GF-D8 (cell line): ENCODE measurements around the gene IGIP.
A peak's percentile ranks its signal among the peaks of the same experiment; 100 is the strongest.

Source experiments
- DNase-seq: peaks from one replicate; lab custom pipeline; 2025; lab: John Stamatoyannopoulos, UW

IGIP gene

GRCh38 chr5:140125637-140126036, at the start of gene IGIP:
Gene IGIP, plus strand, starts transcription at chr5:140125937. Its CDS starts 2,540 bp downstream, at chr5:140128477.
- no peak for DNase-seq

DNA sequence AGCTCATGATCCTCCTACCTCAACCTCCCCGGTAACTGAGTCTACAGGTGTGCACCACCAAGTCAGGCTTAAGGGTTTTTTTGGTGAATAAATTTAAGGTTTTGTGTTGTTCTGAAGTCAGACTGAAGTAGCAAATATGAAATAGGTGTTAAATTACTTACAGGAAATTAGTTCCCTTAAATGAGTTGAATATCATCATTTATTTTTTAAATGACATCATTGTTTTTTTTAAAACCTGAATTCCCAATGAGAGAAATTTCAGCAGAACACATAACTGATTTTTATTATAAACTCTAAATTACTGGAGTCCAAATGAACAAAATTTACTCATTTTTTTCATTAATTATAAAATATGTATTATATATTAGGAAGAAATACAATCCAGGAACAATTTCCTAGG, 49.6 kb upstream of the IGIP start:
- DNase-seq, result no peak

DNA sequence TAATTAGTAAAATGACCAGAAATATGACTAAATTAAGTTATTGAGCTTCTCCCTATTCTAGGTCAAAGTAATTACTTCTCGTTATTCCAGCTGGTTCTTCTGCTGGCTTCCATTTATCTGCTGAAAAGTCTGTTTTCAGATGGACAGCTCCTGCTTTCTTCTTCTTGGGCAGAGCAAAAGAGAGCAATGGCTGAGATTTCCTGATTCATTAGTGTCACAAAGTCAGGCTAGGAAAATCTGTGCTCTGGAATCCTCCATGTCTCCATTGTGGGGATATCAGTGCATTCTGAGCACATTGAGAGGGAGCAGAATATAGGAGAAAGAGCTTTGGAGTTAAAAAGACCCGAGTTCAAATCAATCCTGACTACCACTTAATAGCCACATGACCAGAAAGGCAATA, 48.9 kb upstream of the IGIP start:
- DNase-seq, result no peak

- DNase-seq, result no peak
Measured at GRCh38 chr5:140083120-140083519, 42.6 kb upstream of the IGIP start.

GRCh38 chr5:140083650-140084049, 42.1 kb upstream of the IGIP start:
- no peak for DNase-seq

DNA sequence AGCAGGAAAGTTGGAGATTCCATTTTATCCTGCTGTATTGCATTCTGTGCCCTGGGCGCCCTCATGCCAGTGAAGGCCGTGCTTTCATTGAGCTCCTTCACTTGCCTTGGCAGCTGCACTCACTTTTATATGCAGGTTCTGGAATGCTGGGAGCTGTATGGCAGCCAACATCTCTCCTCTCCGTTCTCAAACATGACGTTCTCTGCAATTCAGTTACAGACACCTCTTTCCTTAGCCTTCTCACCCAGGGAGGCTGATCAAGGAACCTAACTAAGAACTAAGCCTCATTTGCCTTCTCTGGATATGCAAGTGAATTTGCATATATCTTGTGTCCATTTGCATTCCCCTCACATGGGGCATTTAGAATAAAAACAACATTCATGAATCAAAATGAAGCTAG, 41.2 kb upstream of the IGIP start:
- DNase-seq, result no peak

DNA sequence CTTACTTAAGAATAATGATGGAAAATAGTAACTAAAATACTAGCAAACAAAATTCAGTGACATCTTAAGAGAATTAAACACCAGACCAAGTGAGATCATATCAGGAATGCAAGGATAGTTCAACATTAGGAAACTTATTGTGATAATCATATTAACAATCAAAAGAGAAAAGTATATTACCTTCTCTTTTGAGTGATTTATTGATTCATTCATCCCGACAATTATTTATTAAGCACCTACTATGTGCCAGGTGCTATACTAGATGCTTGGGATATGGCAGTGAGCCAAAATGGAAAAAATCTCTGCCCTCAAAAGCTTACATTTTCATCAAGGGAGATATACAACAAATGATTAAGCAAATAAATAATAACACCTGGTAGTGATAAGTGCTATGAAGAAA, 35.5 kb upstream of the IGIP start:
- DNase-seq, result no peak

DNA sequence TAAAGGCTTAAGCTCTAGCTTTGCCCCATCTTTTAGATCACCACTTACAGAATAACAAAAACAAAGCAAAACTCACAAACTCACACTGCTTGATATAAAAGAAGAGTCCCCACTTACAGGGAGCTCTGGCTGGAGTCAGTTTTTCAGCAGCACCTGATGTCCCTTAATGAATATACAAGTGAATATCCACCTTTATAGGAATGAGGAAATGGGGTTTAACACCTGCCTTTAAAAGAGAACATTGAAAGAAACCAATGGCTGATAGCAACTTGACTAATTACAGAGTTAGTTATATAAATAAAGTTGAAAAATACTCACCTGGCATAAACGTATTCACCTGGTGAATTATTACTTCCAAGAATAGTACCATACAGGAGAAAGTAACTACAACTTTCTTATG, 32.6 kb upstream of the IGIP start:
- no peak for DNase-seq

- no peak for DNase-seq
Measured at GRCh38 chr5:140093866-140094265, 31.9 kb upstream of the IGIP start.

DNA sequence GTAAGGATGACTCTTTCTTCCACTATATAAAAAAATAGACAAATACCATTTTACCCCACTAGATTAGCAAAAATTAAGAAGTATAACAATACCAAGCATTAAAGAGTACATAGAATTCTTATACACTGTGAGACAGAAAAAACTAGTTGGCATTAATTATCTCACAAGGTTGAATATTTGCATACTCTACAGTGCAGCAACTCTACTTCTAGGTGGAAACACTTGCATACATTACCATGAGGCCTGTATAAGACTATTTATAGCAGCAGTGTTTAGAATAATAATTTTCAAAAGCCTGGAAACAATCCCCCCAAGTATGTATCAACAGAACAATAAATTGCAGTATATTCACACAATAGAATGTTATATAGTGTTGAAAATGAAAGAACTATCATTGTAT, 30.8 kb upstream of the IGIP start:
- DNase-seq, result no peak

DNA sequence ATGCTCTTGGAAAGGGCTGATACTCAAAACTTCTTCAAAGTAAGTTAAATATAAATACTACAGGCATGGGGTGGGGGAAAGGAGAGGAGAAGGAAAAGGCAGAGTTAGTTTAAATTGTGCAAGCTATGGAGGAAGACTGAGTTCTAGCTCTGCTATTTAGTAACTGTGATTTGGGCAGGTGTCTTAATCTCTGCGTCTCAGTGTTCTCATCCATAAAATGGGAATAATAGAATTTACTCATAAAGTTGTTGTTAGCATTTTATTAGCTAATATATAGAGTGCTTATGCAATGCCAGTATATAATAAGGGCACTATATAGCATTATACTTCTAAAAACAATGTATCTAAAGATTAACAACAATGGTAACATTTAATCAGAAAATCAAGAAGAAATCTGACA, 24.6 kb upstream of the IGIP start:
- DNase-seq, result no peak

GRCh38 chr5:140103154-140103553, 22.6 kb upstream of the IGIP start:
- no peak for DNase-seq

GRCh38 chr5:140104100-140104499, 21.6 kb upstream of the IGIP start:
- no peak for DNase-seq

DNA sequence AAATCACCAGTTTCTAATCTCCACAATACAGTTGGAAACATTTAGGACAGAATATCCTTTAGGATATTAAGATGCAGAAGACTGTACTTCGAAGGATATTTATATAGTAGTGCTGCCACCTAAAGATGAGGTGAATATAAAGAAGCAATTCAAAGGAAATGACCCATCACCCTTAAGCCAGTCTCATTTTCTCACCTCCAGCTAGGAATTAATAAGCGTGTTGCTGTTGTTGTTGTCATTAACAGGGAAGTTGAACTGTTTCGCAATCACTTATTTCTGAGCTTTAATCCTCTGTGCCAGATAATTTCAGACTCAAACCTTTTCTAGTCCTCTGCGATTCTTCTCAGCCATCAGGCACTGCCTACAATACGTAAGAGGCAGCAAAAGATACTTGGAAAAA, 19.6 kb upstream of the IGIP start:
- no peak for DNase-seq

- DNase-seq, result no peak
Measured at GRCh38 chr5:140106805-140107311, 18.9 kb upstream of the IGIP start.

DNA sequence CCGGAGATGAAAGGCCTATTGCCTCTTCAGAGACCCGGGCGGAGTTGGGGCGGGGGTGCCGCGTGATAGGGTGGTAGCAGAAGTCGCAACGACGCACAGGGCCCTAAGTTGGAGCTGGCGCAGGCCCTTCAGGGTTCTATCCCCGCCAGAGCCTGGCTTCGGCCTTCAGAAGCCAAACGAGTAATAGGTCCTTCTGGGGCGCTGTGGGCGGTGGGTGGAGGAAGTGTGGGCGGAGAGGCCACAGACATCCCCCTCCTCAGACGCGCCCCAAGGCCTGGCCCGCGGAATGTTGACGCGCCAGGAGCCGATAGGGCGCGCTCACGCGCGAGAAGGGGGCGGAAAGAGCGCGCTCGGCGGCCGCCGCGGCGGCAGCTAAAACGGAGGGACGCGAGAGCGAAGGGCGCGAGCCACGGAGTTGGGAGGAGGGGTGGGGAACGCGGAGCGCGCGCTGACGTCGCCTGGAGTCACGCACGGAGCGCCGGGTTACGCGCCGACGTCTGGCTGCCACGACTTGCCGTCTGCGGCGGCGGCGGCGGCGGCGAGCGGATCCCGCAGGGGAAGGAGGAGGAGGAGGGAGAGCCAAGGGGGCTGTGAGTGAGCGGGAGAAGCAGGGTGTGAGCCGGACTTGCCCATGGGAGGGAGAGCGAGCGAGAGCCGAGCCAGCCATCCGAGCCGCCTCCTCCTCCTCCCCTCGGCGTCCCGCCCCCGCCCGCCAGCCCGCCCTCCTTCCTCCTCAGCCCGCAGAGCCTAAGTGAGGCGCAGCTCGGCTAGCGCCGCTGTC, 18.2 kb upstream of the IGIP start:
- DNase-seq, result peak; percentile 61

DNA sequence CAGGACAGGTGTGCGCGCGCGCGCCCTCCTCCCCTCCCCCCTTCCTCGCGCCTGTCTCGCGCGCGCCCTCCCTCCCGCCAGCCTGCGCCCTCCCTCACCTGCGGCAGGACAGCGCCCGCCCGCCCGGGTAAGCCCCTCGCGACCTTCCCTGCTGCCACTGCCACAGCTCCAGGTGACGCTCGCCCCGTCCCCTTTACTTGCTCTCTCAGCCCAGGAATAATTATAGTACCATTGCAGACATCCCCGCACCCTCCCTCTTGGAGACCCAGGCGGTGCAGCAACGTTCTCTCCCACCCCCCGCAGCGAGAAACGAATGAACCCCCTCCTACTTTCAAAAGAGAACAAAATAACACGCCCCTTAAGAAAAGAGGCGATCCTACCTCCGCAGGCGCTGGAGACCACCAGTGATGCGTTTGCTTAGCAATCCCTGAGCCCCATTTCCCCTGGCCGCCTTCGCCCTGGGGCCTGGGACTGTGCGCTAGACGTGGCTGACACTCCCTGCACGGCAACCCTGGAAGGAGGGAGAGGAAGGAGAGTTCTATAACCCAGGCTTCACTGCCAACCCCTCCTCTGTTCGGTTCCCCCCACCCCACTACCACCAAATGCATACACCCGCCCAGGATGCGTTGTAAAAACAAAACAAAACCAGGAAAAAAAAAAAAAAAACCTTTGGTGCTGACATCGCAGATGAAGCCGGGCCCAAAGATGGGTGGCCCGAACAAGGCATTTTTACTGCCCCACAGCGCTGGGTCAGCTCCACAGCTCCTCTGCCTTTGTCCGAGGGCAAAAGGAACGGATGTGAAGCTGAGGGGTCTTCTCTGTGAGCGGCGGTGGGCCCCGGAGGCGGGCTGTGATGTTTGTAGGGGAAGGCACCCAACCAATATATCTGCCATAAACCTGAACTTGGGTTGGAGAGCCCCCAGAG, 17.4 kb upstream of the IGIP start:
- DNase-seq, result no peak

DNA sequence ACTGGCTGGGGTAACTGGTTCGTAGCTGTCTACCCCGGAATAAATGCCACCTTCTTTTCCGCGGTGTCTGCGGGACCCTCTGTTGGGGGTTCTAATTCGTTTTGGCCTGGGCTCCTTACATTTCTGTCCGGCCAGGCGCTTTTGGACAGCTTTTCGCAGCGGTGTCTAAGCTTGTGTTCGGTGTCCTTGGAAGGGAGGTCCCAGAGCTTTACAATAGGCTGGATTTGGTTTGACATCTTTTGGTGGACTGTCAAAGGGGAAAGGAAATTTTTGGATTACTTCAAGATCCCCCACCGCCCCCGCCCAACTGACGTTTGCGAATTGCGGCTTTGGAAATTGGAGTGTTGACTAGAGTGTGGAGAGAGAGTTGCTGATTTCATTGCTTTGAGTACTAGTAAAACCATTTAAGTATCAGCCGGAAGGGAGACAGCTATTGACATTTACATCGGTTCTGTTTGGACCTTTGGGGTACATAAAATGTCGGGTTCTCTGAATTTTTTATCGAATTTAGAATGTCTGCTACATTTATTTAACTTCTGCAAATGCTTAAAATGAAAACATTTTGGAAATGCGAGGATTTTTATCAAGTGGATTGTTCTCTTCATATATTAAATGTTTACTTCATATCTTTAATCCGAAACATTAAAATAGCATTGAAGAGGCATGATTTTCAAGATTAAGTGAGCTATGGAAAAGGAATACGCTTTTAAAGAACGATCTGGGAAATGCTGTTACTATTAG, 16.5 kb upstream of the IGIP start:
- DNase-seq, result no peak

DNA sequence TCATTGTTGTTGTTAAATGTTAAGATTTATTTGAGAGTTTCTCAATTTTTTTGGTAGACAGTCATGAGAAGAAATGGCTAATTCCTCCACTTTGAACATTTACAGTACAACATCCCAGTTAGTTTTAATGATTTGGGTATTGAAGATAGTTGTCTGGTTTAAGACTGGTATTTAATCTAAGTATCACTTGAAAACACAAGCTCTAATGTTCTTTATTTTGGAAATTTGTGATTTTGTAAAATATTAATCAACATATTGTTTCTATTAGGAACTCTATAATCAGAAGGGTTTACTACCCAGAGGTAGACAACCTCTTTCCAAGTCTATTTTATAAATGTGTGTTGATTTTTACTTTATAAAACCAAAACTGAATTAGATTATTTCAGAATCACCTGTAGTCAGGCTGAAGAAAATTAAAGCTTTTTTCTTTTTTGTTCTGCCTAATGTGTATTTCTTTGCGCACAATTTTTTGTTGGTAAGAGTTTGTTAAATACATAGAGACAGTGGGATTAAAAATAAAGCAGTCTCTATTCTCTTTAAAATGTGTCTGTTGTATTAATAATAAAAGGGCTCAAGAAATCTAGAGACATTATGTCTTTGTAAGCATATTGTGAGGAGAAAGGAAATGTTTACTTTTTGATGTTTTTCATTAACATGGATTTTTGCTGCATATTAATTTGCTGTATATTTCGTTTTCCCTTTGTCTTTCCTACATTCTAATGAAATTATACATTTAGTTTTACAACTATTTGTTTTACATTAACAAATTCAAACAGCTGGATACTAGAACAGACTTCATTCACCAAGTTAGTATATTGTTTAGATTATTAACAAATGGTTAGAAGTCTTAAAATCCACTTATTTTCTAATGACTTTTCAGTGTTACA, 15.7 kb upstream of the IGIP start:
- DNase-seq, result no peak

GRCh38 chr5:140110646-140110957, 15.1 kb upstream of the IGIP start:
- no peak for DNase-seq
